NCI-H345 (cell line): ENCODE measurements around the gene TERB1.

Source experiments
- DNase-seq: peaks from one replicate; lab custom pipeline; 2025; lab: John Stamatoyannopoulos, UW

Gene TERB1

DNA sequence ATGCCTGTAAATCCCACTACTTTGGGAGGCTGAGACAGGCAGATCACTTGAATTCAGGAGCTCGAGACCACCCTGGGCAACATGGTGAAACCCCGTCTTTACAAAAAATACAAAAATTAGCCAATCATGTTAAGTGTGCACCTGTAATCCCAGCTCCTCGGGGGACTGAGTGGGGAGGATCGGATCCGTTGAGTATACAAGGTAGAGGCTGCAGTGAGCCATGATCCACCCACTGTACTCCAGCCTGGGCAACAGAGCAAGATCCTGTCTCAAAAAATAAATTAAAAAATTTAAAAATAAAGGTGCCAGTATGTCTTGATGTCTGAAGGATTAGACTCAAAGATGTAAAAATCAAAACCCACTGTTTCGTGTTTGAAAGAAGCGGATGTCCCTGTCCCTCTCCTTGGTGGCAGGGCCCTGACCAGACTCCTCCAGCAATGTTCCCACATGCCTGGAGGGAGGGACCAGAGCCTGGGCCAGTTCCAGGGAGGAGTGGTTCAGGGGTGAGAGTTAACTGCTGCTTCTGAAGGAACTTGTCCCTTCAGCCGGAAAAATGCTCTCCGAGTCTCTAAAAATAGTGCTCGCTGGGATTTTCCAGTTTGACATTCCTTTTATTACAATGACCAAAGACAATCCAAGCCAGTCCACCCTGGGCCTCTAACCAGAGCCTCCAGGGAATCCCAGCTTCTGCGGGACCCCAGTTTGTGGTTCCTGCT is 95.4 kb downstream of the TERB1 start:
- DNase-seq: no peak
